Measurements from ENCODE around the gene CEP97.

- no peak for TF ChIP-seq CTCF (IDR thresholded peaks at IDR 0.05)
- no peak for TF ChIP-seq POLR2A (IDR thresholded peaks at IDR 0.05)
These were observed 5.2 kb downstream of the CEP97 start for GRCh38 chr3:101729586-101729985.
